GM23338 (cell line): ENCODE measurements around the gene FHIT.

Source experiments
- EZH2 ChIP-seq: fragments of 200-600 bp; sonication (generic); IDR thresholded peaks from one replicate; pipeline ENCODE4 v1.8.0; 2017; ENCODE audit warnings: antibody characterized with exemption, mild to moderate bottlenecking, low read depth; ENCODE audit not compliant: unreplicated experiment
- EZH2phosphoT487 ChIP-seq: fragments of 200-600 bp; sonication (generic); IDR thresholded peaks from one replicate; pipeline ENCODE4 v1.8.1; 2018; ENCODE audit warnings: antibody characterized with exemption; ENCODE audit not compliant: unreplicated experiment
- POLR2AphosphoS5 ChIP-seq: IDR thresholded peaks from 2 replicates; pipeline ENCODE4 v1.6.1; 2016; ENCODE audit warnings: antibody characterized with exemption, low read depth
- STAT1 ChIP-seq: IDR thresholded peaks from one replicate; pipeline ENCODE4 v1.6.1; 2016; ENCODE audit warnings: antibody characterized with exemption; ENCODE audit not compliant: unreplicated experiment
- ZNF331 ChIP-seq: fragments of 250-450 bp; sonication (Bioruptor Pico); IDR thresholded peaks from 2 replicates; pipeline ENCODE4 v1.5.0; 2020; ENCODE audit warnings: low read depth, mild to moderate bottlenecking, moderate library complexity
- TF ChIP-seq, protein P1 (sequence below), 2 experiments: fragments of 200-600 bp in 1 of 2; sonication (generic) in 1 of 2; conservative IDR thresholded peaks; 2 replicates each; pipeline versions ENCODE4 v1.5.1 to v1.6.1; 2016 to 2017; ENCODE audit warnings: antibody characterized with exemption in 2 of 2, low read depth in 2 of 2, mild to moderate bottlenecking in 2 of 2, moderate library complexity in 1 of 2
- TF ChIP-seq, protein P2 (sequence below): IDR thresholded peaks from one replicate; pipeline ENCODE4 v1.6.1; 2018; ENCODE audit warnings: antibody characterized with exemption; ENCODE audit not compliant: unreplicated experiment

DNA sequence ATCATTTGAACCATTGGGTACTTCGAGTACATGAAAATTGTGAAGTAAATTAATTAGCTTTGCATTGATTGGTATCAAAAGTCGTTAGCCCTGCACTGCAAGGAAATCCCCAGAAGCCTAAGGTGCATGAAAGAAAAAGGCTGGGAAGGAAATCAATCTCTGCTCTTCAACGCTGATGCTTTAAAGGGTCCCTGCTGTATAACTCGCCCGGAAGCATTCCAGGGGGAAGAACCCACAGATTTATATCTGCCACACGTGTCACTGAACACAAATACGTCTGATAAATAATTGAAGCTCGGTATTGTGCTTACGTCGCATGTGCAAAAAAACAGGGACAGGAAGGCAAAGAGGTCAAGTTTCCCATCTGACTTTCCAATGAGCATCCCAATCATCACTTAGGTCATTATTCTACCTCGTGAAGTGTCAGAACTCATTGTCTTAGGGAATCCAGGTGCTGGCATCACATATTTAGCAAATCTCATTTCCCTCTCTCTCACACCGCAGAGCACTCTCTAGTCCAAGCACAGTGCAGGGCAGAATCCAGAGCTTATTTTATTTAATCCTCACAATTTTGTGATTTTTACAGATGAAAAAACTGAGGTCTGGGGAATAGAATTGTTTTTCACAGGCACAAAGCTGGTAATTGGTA is 1397.1 kb downstream of the FHIT start:
- TF ChIP-seq, protein P1, sequence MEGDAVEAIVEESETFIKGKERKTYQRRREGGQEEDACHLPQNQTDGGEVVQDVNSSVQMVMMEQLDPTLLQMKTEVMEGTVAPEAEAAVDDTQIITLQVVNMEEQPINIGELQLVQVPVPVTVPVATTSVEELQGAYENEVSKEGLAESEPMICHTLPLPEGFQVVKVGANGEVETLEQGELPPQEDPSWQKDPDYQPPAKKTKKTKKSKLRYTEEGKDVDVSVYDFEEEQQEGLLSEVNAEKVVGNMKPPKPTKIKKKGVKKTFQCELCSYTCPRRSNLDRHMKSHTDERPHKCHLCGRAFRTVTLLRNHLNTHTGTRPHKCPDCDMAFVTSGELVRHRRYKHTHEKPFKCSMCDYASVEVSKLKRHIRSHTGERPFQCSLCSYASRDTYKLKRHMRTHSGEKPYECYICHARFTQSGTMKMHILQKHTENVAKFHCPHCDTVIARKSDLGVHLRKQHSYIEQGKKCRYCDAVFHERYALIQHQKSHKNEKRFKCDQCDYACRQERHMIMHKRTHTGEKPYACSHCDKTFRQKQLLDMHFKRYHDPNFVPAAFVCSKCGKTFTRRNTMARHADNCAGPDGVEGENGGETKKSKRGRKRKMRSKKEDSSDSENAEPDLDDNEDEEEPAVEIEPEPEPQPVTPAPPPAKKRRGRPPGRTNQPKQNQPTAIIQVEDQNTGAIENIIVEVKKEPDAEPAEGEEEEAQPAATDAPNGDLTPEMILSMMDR (conservative IDR thresholded peaks at IDR 0.05; ENCODE audit: low read depth in 2 of 2) = no peak
- no peak for TF ChIP-seq POLR2AphosphoS5
- TF ChIP-seq EZH2phosphoT487 = no peak
- TF ChIP-seq EZH2 = no peak
- TF ChIP-seq ZNF331 (CRISPR knock-in tag) = no peak
- TF ChIP-seq, protein P2, sequence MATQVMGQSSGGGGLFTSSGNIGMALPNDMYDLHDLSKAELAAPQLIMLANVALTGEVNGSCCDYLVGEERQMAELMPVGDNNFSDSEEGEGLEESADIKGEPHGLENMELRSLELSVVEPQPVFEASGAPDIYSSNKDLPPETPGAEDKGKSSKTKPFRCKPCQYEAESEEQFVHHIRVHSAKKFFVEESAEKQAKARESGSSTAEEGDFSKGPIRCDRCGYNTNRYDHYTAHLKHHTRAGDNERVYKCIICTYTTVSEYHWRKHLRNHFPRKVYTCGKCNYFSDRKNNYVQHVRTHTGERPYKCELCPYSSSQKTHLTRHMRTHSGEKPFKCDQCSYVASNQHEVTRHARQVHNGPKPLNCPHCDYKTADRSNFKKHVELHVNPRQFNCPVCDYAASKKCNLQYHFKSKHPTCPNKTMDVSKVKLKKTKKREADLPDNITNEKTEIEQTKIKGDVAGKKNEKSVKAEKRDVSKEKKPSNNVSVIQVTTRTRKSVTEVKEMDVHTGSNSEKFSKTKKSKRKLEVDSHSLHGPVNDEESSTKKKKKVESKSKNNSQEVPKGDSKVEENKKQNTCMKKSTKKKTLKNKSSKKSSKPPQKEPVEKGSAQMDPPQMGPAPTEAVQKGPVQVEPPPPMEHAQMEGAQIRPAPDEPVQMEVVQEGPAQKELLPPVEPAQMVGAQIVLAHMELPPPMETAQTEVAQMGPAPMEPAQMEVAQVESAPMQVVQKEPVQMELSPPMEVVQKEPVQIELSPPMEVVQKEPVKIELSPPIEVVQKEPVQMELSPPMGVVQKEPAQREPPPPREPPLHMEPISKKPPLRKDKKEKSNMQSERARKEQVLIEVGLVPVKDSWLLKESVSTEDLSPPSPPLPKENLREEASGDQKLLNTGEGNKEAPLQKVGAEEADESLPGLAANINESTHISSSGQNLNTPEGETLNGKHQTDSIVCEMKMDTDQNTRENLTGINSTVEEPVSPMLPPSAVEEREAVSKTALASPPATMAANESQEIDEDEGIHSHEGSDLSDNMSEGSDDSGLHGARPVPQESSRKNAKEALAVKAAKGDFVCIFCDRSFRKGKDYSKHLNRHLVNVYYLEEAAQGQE = no peak
- TF ChIP-seq STAT1 = no peak
